Right ventricle myocardium superior (tissue), 1 donor: ENCODE data around the gene SPHK1. TPM values are rescaled to one million over a fixed set of nuclear protein-coding genes. Genes with fewer than 3 reads are reported as not detected.
"Not testable (repeated sequence)": the region's sequence is repeated elsewhere in the genome, so short reads cannot be mapped to it uniquely, and the experiment has no call there.

Experiments used
- ATAC-seq: fragments of 200-7000 bp; cut with Tn5 transposase; one replicate; pipeline ENCODE4 v1.9.1; 2020; ENCODE audit warnings: mild to moderate bottlenecking; ENCODE audit not compliant: poor library complexity
- DNase-seq: peaks from one replicate; pipeline ENCODE4 v3.0.0-alpha.2; 2020
- intact Hi-C: fragments of 100-400 bp; cut with DNase I; formaldehyde crosslinking; loops from one replicate; pipeline ENCODE4 v1.11.2; 2022
- long read RNA-seq: library from polyadenylated mRNA; unstranded; transcript quantifications from one replicate; pipeline ENCODE4 v2.0.0, GENCODE V29; 2021
- total RNA-seq: library from RNA; stranded (reverse); fragmentation: NEBNext Ultra II Directional; extraction: Animal tissue kit (Norgen Biotek cat#: 25700); gene quantifications from one replicate; pipeline ENCODE4 v1.2.1, GENCODE V29; 2021
- donor health status: DM: no; HTN: yes; CAD: no; lungs with severe emphysema.

SPHK1 gene
- total RNA-seq: 2.0 TPM
- long read RNA-seq, partial matches to known transcripts: 3 of 12 reads
- long read RNA-seq, other reads (novel, unspliced or antisense): 3 of 12 reads

DNA sequence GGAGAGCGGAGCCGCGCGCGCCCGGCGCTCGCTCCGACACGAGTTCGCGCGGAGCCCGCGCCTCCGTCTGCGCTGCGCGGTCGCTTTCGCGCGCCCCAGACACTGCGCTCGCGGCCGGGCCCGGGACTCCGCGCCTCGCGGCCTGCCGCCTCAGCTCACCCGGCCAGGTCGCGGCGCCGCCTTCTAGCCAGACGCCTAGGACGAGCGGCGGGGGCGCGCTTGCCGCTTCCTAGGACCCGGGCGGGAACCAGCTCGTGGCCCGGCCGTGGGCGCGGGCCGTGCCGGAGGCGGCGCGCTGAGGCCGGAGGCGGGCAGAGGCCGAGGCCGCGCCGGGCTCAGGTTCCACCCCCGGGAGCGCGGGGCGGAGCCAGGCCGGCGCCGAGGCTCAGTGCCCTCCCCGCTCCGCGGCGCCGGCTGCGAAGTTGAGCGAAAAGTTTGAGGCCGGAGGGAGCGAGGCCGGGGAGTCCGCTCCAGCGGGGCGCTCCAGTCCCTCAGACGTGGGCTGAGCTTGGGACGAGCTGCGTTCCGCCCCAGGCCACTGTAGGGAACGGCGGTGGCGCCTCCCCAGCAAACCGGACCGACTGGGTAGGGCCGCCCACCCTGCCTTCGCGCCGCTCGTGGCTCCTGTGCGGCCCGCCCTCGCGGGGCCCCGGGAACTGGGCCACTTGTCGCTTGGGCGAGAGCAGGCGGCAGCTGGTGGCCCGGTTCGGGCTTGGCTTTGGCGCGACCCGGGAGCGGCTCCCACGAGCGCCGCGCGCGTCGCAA, at the start of gene SPHK1:
Gene SPHK1, plus strand, starts transcription at position 388 of the 765 bp plus-strand sequence. CDS start 1,036 bp downstream, outside the sequence.
- DNase-seq (peak; percentile 86), ATAC-seq (peak; percentile 87)
- intact Hi-C loops: no loop called here

- intact Hi-C loops: no loop called here
- no peak for DNase-seq
- ATAC-seq: no peak
These were observed 48.6 kb upstream of the SPHK1 start for GRCh38 chr17:76335716-76336381.

DNA sequence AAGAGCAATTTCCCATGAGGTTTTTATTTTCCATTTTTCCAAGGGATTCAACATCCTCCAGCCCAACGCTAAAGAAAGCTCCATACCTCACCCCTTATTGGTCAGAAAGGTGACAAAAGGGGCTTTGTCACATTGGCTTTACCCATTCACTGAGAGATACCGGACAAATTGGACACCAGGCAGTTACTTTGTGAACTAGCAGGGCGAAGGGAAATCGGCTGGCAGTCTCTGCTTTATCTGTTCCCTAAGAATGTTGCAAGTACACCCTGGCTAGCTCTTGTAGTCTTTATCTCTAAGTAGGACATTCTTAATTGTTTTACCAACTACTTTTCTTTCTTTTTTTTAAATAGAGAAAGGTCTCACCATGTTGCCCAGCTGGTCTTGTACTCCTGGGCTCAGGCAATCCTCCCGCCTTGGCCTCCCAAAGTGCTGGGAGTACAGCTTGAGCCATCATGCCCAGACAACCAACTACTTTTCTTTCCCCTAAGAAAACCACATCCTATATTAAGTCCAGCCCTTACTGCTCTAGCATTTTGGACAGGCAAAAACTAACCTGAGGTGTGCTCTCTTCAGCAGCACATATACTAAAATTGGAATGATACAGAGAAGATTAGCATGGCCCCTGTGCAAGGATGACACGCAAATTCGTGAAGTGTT, 47.5 kb upstream of the SPHK1 start:
- DNase-seq (no peak), ATAC-seq (no peak)
- intact Hi-C loops: no loop called here

- ATAC-seq: no peak
- no peak for DNase-seq
- intact Hi-C loops: no loop called here
These were observed 47.0 kb upstream of the SPHK1 start for GRCh38 chr17:76337413-76337777.

DNA sequence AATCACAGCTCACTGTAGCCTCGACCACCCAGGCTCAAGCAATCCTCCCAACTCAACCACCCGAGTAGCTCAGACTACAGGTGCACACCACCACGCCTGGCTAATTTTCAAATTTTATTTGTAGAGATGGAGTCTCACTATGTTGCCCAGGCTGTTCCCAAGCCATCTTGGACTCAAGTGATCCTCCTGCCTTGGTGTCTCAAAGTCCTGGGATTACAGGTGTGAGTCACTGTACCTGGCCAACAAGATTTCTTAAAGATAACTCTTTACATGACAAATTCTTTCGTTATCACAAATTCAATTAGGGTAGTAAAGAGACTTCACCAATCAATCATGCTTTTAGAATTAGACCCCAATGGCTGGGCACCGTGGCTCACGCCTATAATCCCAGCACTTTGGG, 43.1 kb upstream of the SPHK1 start:
- intact Hi-C loops: no loop called here
- DNase-seq: no peak
- ATAC-seq: no peak

- intact Hi-C loops: no loop called here
- no peak for ATAC-seq
- DNase-seq: no peak
These were observed 41.3 kb upstream of the SPHK1 start for GRCh38 chr17:76343106-76343505.

GRCh38 chr17:76345377-76345974, 38.9 kb upstream of the SPHK1 start:
- no peak for ATAC-seq
- DNase-seq: no peak
- intact Hi-C loops: no loop called here

GRCh38 chr17:76346936-76347335, 37.5 kb upstream of the SPHK1 start:
- DNase-seq: not testable (repeated sequence)

DNA sequence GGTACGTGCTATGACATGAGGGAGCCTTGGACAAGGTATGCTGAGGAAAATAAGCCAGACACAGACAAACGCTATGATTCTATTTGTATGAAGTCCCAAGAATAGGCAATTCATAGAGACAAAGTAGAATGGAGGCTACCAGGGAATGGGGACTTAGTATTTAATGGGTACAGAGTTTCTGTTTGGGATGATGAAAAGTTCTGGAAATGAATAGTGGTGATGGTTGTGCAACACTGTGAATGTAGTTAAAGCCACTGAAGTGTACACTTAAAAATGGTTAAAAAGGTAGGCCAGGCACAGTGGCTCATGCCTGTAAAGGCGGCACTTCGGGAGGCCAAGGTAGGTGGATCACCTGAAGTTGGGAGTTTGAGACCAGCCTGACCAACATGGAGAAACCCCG, 33.9 kb upstream of the SPHK1 start:
- no peak for ATAC-seq
- no peak for DNase-seq
- intact Hi-C loops: no loop called here

More at GRCh38 chr17:76346936-76347335, 37.5 kb upstream of the SPHK1 start:
- ATAC-seq, intact Hi-C loops: not testable (repeated sequence)

DNA sequence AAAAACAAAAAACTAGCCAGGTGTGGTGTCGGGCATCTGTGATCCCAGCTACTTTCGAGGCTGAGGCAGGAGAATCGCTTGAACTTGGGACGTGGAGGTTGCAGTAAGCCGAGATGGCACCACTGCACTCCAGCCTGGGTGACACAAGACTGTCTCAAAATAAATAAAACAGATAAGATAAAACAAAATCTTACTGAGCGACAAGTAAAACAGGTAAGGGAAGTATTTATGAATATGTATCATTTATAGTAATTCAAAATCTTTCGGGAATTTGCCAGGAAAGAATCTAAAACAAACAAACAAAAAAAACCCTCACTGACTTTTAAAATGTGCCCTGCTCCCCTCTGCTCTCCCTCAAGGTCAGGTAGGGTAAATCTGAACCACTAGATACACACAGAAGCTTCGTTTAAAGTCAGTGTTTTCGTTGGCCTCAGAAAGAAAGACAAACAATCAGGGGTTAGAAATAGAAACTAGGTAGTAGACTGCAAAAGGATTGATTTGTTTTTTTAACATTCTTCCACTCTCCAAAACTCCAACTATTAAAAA, 32.8 kb upstream of the SPHK1 start:
- intact Hi-C loops: no loop called here
- no peak for ATAC-seq
- no peak for DNase-seq

- intact Hi-C loops: no loop called here
- DNase-seq: peak; percentile 53
These were observed 31.3 kb upstream of the SPHK1 start for GRCh38 chr17:76353004-76353598.

DNA sequence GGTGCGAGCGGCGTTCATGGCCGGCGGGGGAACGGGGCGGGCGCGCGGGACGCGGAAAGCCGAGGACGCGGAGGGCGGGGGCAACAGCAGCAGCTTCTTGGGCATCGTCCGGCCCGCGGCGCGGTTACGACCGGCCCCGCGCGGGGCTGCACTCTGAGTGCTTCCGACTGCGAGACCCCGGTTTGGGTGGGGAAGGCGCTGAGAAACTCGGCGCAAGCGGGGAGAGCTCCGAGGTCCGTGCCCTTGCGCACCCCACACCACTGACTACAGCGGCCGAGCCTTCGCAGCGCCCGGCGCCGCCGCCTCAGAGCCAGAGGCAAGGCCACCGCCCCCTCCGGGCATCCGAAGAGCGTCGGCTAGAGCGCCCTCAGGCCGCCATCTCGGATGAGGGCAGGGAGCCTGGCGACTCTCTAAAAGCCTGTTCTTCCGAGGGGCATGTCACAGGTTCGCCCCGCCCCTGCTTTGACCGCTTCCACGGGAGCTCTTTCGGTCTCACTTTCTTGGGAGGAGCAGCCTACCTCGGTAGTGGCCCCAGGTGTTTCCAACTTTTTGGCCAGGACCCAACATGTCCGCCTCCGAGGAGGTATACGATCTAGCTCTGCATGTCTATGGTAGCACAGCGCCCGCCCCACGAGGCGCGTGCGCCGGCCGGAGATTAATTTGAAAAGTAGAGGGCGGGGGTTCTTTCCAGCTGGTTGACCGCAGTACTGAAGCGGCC, 30.7 kb upstream of the SPHK1 start, which contains the start of gene PRPSAP1:
Gene PRPSAP1, minus strand, starts transcription at position 318 of the 718 bp plus-strand sequence. Its CDS starts 213 bp downstream, at position 105.
- ATAC-seq (peak; percentile 99), DNase-seq (peak; percentile 93)
- intact Hi-C loops: no loop called here

More at GRCh38 chr17:76353004-76353598, 31.3 kb upstream of the SPHK1 start:
- peak; percentile 33 for ATAC-seq

GRCh38 chr17:76354317-76354729, 30.1 kb upstream of the SPHK1 start:
- intact Hi-C loops: no loop called here
- peak; percentile 51 for DNase-seq
- ATAC-seq: no peak

GRCh38 chr17:76354747-76355310, 29.6 kb upstream of the SPHK1 start:
- intact Hi-C loops: no loop called here
- ATAC-seq: no peak
- no peak for DNase-seq

DNA sequence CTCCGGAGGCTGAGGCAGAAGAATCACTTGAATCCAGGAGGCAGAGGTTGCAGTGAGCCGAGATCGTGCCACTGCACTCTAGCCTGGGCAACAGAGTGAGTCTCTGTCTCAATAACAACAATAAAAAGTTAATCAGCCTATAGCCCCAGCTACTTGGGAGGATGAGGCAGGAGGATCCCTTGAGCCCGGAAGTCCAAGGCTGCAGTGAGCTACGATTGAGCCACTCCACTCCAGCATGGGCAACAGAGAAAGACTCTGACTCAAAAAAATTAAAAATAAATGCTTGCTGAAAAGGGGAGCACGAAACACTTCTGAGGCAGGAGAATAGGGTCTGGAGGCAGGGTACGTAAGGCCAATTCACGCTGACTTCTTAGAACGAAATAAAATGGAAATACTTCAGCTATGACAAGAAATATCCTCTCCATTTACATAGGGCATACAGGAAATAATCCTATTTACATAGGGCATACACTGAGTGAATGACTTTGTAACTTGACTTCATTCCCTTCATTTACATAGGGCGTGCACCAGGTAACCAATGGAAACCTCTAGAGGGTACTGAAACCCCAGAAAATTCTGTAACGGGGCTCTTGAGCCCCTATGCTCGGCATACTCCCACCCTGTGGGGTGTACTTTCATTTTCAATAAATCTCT, 27.5 kb upstream of the SPHK1 start:
- intact Hi-C loops: no loop called here
- ATAC-seq (no peak), DNase-seq (no peak)

DNA sequence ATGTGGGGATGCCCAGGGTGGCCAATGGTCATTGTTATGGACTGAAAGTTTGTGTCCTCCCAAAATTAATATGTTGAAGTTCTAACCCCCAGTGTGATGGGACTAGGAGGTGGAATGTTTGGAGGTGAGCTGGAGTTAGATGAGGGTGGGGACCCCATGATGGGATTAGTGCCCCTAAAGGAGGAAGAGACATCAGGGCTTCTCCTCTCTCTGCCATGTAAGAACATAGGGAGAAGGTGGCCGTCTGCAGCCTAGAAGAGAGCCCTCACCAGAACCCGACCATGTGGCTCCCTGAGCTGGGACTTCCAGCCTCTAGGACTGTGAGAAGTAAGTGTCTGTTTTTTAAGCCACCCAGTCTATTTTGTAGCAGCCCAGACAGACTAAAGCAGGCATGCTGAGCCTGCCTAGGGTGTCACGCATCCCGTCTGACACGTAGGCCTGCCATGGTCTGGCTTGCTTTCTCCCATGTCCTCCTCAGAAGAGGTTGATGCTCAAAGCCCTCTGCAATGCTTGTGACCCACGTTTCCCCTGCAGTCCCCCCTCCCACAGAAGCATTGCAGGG, 26.7 kb upstream of the SPHK1 start:
- intact Hi-C loops: no loop called here
- no peak for DNase-seq

GRCh38 chr17:76359375-76359774, 25.0 kb upstream of the SPHK1 start:
- no peak for DNase-seq
- intact Hi-C loops: no loop called here
- no peak for ATAC-seq

More for the DNA sequence above, 26.7 kb upstream of the SPHK1 start:
- ATAC-seq: no peak
